ENCODE measurements around the gene LYPLAL1.

Gene LYPLAL1

DNA sequence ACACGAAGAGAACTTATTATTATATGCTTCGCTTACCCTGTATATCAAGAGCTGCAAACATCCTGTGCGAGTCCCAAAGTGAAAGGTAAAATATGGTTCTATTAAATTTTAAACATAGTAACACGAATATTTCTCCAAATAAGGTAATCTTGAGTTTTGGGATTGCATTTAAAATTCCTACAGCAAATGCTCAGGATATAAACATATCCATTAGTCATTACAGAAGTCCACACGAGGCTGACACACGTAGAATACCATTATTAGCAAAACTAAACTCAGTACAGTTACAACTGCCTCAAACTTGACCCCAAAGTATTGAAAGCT, 282 bp upstream of the LYPLAL1 start:
- Histone ChIP-seq H3K27ac (ENCODE audit: low read depth, low read length, poor library complexity, severe bottlenecking) (peak overlapping the region; percentile 36), H3F3A (ENCODE audit: insufficient read depth, low read length) (no peaks in the 10 kb centered on the region; the same call in 1 of the 2 replicates), H3K9ac (ENCODE audit: low read length) (peak overlapping the region; percentile 82), H3K4me2 (ENCODE audit: low read length) (peak overlapping the region; percentile 97), H3K27me3 (ENCODE audit: insufficient read depth, low read length) (no peaks in the 10 kb centered on the region), H2AFZ (ENCODE audit: low read length) (peak overlapping the region; percentile 98), H3K36me3 (ENCODE audit: insufficient read depth, low read length) (peaks cover 5% of the 10 kb centered on the region; the same call in 1 of the 2 replicates), H3K9me3 (ENCODE audit: low read length) (no peaks in the 10 kb centered on the region), H3K4me3 (ENCODE audit: low read depth, low read length, poor library complexity, severe bottlenecking) (peak overlapping the region; percentile 85), H3K9me2 (ENCODE audit: low read depth, low read length) (no peaks in the 10 kb centered on the region), H3K4me1 (ENCODE audit: insufficient read depth, low read length, severe bottlenecking) (peaks cover 44% of the 10 kb centered on the region), H4K20me1 (ENCODE audit: insufficient read depth, low read length) (no peaks in the 10 kb centered on the region), H3K79me2 (ENCODE audit: insufficient read depth, low read length) (peaks cover 15% of the 10 kb centered on the region)
- no peak for TF ChIP-seq EZH2 (IDR thresholded peaks at IDR 0.05; ENCODE audit: borderline replicate concordance, low read length)
- TF ChIP-seq, protein P1, sequence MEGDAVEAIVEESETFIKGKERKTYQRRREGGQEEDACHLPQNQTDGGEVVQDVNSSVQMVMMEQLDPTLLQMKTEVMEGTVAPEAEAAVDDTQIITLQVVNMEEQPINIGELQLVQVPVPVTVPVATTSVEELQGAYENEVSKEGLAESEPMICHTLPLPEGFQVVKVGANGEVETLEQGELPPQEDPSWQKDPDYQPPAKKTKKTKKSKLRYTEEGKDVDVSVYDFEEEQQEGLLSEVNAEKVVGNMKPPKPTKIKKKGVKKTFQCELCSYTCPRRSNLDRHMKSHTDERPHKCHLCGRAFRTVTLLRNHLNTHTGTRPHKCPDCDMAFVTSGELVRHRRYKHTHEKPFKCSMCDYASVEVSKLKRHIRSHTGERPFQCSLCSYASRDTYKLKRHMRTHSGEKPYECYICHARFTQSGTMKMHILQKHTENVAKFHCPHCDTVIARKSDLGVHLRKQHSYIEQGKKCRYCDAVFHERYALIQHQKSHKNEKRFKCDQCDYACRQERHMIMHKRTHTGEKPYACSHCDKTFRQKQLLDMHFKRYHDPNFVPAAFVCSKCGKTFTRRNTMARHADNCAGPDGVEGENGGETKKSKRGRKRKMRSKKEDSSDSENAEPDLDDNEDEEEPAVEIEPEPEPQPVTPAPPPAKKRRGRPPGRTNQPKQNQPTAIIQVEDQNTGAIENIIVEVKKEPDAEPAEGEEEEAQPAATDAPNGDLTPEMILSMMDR (IDR thresholded peaks at IDR 0.05; ENCODE audit: low read length): no peak

DNA sequence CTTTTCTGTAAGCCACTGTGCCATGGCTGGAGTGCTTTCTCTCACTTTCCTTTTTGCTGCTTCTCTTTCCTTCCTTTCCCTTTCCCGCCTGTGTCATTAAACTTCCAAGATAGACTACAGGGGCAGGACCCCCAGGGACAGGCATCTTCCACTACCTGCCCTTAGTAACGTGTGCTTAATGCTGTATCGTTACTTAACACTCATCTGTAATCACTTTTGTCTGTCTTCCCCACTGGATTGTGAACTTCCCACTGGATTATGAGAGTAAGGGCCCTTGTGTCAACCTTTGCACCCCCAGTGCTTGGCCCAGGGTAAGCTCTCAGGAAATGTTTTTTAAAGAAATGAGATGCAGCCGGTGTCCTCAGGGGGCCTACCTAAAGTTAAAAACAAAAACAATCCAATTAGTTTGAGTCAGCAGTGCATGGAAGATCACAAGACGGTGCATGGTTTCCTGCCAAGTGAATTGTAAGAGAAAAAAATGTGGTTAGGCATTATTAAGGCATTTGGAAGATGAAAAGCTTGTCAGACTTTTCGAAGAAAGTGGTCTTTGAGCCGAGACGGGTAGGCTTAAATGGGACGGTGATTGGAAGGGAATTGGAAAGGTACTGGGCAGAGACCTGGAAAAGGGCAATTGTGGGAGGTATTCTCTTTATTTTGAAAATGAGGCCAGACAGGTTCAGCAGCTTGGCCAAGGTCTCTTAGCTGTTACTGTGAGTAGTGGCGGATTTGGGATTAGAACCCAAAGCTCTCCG, 958 bp downstream of the LYPLAL1 start:
- H3K36me3 ChIP-seq (ENCODE audit: insufficient read depth, low read length): peaks cover 13% of the 10 kb centered on the region
- H2AFZ ChIP-seq (ENCODE audit: low read length): no peak overlapping the region
- peaks cover 15% of the 10 kb centered on the region for H3K79me2 ChIP-seq (ENCODE audit: insufficient read depth, low read length)
- peaks cover 44% of the 10 kb centered on the region for H3K4me1 ChIP-seq (ENCODE audit: insufficient read depth, low read length, severe bottlenecking)
- peak overlapping the region; percentile 82 for H3K9ac ChIP-seq (ENCODE audit: low read length)
- peak overlapping the region; percentile 68 for H3K27ac ChIP-seq (ENCODE audit: low read depth, low read length, poor library complexity, severe bottlenecking)
- no peaks in the 10 kb centered on the region; the same call in 1 of the 2 replicates for H3F3A ChIP-seq (ENCODE audit: insufficient read depth, low read length)
- no peaks in the 10 kb centered on the region for H3K9me3 ChIP-seq (ENCODE audit: low read length)
- H3K4me2 ChIP-seq (ENCODE audit: low read length): peak overlapping the region; percentile 97
- no peaks in the 10 kb centered on the region for H3K9me2 ChIP-seq (ENCODE audit: low read depth, low read length)
- no peaks in the 10 kb centered on the region for H3K27me3 ChIP-seq (ENCODE audit: insufficient read depth, low read length)
- H4K20me1 ChIP-seq (ENCODE audit: insufficient read depth, low read length): no peaks in the 10 kb centered on the region
- no peak for TF ChIP-seq EZH2 (IDR thresholded peaks at IDR 0.05; ENCODE audit: borderline replicate concordance, low read length)
- TF ChIP-seq, protein P1 (IDR thresholded peaks at IDR 0.05; ENCODE audit: low read length): no peak
- H3K4me3 ChIP-seq (ENCODE audit: low read depth, low read length, poor library complexity, severe bottlenecking): peak overlapping the region; percentile 85

DNA sequence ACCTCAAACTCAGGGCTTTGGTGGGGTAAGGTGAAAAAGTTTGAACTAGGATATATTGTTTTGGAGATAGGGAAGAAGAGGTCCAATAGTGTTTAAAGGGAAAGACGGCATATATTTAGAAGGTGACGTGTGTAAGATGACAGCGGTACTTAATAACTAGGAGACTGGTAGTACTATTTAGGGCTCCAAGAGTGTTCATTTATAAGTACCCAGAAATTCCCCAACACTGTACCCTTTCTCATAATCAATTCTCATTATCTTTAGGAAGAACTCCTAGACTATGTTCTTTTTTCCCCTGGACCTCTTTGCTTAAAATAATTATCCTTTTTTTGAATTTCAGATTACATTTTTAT, 1.5 kb downstream of the LYPLAL1 start:
- Histone ChIP-seq H4K20me1 (ENCODE audit: insufficient read depth, low read length) (no peaks in the 10 kb centered on the region), H3K4me2 (ENCODE audit: low read length) (peak overlapping the region; percentile 97), H2AFZ (ENCODE audit: low read length) (no peak overlapping the region), H3K27me3 (ENCODE audit: insufficient read depth, low read length) (no peaks in the 10 kb centered on the region), H3K4me1 (ENCODE audit: insufficient read depth, low read length, severe bottlenecking) (peaks cover 44% of the 10 kb centered on the region), H3K27ac (ENCODE audit: low read depth, low read length, poor library complexity, severe bottlenecking) (peak overlapping the region; percentile 68), H3F3A (ENCODE audit: insufficient read depth, low read length) (no peaks in the 10 kb centered on the region; the same call in 1 of the 2 replicates), H3K36me3 (ENCODE audit: insufficient read depth, low read length) (peaks cover 18% of the 10 kb centered on the region), H3K4me3 (ENCODE audit: low read depth, low read length, poor library complexity, severe bottlenecking) (peak overlapping the region; percentile 85), H3K9me3 (ENCODE audit: low read length) (no peaks in the 10 kb centered on the region), H3K9ac (ENCODE audit: low read length) (peak overlapping the region; percentile 82), H3K9me2 (ENCODE audit: low read depth, low read length) (no peaks in the 10 kb centered on the region), H3K79me2 (ENCODE audit: insufficient read depth, low read length) (peaks cover 15% of the 10 kb centered on the region)
- no peak for TF ChIP-seq EZH2 (IDR thresholded peaks at IDR 0.05; ENCODE audit: borderline replicate concordance, low read length)
- TF ChIP-seq, protein P1 (IDR thresholded peaks at IDR 0.05; ENCODE audit: low read length): no peak

Data from OCI-LY1 (cell line).